Measurements from ENCODE around the gene ARHGEF16.

The ARHGEF16 gene

DNA sequence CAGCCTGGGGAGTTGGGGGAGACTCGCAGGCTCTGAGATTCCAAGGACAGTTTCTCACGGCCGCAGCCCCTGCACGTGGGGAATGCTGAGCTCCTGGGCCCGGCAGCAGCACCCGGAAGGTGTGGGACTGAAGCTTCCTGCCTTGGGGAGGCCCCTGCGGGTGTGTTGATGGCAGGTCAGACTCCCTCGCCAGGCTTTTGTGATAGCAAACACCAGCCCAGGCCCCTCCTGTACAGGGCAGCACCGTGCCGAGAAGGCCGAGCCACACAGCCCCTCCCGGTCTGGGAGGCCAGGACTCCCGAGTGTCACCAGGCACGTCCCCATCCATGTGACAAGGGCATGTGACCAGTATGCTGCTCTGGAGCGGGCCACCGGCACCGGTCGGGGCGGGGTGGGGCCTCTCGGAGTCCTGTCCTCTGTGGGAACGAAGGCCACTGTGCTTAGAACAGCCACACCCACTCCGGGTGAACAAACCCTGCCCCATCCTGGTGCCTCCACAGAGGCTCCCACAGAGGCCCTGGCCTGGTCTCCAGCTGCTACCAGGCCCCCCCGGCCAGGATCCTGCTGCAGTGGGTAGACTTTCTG lies 31.1 kb upstream of the ARHGEF16 start:
- ATAC-seq: no peak

DNA sequence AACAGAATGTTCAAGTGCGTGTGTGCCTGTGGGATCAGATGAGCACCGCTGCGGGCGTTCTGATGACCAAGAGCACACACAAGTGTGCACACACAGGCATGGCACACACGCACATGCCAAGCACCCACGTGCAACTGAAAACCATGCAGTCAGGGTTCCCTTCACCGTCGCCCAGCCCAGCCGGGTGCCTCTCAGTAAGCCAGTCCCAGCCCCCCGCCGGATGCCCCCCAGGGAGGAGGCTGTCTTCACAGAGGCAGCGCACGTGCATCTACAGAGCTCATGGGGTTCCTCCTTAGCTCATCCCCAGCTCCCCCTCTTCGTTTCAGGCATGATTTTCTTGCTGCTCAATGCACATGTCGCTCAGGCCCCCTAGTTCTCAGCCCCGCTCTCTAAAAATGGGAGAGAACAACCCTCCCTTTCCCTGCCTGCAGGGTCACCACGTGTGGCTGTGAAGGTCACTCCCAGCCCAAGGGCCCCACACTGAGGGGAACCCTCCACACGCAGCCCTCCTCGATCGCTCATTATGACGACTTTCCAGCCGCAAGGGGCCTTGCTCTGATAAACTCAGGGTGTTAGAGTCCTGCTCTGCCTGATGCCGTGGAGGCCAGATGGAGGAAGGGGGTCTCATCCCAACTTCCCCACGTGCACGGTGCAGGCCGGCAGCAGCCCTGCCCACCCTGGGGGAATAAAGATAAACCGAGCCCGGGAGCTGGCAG lies 30.4 kb upstream of the ARHGEF16 start:
- no peak for ATAC-seq

DNA sequence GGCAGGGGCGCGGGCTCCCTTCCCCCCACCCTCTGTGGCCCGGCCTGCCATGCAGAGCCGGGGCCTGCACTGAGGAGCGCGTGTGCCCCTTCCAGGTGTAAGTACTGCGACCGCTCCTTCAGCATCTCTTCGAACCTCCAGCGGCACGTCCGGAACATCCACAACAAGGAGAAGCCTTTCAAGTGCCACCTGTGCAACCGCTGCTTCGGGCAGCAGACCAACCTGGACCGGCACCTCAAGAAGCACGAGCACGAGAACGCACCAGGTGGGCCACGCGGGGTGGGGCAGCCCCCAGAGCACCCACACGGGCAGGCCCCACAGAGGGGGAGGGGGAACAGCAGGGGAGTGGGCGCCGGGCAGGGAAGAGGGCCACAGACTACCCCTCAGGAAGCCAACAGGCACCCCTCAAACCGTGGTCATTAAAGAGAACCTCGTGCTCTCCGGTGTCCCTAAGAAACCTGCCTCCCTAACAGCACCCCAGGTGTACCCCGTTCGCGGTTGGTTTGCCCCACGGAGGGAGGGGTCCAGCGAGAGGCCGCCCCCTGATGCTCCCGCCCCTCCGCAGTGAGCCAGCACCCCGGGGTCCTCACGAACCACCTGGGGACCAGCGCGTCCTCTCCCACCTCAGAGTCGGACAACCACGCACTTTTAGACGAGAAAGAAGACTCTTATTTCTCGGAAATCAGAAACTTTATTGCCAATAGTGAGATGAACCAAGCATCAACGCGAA lies 28.8 kb upstream of the ARHGEF16 start:
- no peak for ATAC-seq

DNA sequence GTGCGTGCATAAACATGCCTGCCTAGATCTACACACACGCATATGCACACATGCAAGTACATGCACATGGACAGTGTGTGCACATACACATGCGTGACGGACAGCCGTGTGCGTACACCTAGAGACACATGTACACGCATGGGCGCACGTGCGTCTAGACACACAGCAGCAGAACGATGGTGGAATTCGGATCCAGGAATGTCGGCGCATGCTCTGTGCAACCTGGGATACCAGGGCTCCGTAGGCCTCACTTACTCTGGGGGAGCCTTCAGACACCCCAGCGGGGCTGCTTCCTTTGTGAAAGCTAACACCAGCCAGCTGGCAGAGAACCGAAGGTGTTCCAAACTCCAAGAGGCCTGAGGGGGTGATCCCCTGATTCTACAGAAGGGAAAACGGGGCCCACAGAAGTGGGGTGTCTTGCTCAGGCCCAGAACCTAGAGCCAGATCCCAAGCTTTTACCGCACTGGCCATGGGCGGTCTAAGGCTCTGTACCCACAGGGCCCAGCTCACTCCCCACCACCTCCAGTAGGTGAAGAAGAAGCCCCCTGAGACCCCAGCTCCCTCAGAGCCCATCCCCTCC lies 27.4 kb upstream of the ARHGEF16 start:
- no peak for ATAC-seq

DNA sequence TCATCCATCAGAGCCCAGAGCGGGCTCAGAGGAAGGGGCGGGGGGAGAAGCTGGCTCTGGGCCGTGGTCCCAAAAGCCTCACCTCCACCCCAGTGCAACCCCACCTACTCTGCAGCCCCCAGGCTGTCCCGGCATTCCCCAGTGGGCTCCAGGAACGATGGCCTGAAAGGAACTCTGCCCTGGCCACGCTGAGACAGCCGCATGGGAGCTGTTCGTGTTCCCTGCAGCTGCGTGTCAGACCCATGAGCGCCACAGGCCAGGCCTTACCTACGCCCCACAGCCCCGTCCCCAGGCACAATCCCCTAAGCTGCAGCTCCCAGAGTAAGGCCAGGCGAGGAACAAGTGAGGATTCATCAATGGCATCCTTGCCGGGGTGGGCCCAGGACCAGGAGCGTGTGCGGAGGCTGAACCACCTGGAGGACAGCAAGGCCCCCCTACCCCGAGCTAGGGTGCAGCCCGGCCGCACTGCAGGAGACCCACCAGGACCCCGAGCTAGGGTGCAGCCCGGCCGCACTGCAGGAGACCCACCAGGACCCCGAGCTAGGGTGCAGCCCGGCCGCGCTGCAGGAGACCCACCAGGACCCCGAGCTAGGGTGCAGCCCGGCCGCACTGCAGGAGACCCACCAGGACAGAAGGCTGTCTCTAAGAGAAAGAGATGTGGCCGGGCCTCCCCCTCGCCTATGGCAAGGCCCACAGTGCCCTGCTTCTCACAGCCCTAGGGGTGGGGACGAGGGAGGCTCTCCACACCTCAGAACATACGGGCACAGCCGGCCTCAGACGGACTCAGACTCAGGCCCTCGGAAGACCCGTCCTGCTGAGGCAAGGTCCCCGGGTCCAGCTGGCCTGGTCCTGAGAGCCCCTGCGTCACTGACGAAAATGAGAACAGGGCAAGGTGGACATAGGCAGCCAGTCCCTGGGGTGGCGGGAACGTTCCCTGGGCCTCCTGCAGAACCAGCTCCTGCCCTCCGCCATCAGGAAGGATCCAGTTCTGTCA lies 26.5 kb upstream of the ARHGEF16 start:
- ATAC-seq: no peak

DNA sequence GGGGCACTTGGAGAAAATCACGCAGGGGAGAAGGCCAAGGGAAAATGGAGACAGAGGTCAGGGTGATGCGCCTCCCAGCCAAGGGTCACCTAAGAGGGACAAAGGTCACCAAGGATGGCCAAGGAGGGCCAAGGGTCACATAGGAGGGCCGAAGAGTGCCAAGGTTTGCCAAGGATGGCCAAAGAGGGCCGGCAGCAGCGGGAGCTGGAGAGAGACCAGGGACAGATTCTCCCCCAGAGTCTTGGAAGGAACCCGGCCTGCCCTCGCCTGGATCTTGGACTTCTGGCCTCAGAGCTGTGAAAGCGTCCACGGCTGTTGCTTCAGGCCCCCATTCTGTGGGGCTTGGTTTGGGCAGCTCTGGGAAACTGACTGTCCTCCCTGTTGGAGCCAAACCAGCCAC lies 25.6 kb upstream of the ARHGEF16 start:
- no peak for ATAC-seq

DNA sequence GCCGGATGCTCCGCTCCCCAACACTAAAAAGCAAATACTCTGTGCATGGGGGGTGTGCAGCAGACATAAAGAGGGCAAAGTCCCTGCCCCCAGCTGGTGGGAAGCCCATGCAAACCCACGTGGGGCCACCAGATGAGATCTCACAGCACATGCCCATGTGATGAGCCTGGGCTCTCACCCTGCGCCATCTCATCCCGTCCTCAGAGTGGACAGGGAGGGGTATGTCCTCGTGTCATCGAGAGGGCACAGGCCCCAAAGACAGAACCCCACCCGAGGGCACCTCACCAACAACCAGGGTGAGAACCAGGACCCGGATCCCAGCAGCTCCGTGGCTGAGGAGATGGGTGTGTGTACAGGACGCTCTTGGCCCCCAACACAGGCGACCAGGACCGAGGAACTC lies 25.1 kb upstream of the ARHGEF16 start:
- no peak for ATAC-seq

DNA sequence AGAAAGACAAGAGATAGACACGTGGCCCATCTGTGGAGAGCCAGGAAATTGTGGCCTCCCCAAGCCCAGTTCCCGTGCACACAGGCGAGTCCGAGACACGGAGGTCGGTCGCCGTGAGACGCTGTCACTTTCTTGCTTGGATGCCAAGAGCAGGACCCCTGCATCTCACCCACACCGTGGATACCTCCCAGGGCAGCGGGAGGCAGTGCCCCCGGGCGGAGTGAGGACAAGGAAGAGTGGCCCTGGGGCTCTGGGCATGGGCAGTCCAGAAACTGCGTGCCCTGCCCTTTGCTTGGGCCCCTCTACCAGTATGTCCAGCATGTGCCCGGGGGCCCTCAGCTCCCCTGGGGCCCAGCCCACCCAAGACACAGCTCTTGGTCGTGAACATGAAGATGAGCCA lies 24.7 kb upstream of the ARHGEF16 start:
- no peak for ATAC-seq

DNA sequence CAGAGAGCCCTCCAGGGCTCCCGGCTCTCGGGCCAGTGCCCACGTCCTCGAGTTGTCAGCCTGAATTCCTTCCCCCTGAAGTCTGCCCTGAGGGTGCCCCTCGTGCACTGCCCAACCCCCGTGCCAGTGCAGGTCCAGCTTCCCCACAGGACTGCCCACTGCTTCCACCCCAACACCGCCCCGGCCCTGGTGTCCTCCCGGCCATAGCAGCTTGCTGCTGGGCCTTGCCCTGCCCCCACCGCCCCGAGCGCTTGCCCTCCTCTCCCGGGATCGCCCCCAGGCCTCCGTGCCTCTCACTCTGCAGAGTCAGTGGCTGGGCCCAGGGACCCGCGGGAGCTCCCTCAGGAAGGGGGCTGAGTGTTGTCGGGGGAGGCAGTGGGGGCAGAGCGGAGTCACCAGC lies 24.1 kb upstream of the ARHGEF16 start:
- ATAC-seq: no peak

DNA sequence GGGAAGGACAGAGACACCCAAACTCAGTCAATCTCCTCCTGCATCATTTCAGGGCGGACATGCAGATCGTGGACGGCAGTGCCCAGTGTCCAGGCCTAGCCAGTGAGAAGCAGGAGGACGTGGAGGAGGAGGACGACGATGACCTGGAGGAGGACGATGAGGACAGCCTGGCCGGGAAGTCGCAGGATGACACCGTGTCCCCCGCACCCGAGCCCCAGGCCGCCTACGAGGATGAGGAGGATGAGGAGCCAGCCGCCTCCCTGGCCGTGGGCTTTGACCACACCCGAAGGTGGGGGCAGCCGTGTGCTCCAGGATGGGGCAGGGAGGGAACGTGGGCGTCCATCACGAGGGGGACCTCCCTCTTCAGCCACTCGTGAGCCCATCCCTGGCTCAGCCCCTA lies 23.6 kb upstream of the ARHGEF16 start:
- no peak for ATAC-seq

DNA sequence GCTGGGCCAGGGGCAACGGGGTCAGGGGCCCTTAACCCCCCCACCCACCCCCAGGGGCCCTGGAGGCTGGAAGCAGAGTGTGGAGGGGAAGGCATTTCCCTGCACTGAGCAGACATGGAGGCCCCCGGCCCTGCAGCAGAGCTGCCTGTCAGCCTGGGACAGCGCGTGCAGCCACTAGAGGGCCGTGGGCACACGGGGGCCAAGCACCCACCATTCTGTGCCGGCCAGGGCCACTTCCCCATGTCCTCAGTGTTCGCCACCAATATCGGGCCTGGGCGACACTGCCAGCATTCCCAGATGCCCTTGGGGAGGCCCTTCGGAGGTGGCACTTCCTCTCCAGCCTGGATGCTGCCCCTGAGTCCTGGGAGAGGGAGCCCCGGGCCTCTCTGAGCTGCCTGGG lies 23.2 kb upstream of the ARHGEF16 start:
- ATAC-seq: no peak

DNA sequence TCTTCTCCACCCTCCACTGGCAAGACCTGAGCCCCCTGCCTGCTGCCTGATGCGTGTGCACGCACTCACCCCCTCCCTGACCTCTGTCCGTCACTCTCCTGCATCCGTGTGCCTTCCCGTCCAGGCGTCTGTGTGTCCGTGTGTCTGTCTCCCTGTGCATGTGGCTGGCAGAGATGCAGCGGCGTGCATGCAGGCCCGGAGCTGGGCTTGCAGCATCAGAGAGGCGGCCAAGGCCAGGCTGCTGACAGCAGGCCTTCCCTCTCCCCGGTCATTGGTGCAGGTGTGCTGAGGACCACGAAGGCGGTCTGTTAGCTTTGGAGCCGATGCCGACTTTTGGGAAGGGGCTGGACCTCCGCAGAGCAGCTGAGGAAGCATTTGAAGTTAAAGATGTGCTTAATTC lies 22.8 kb upstream of the ARHGEF16 start:
- ATAC-seq: no peak

DNA sequence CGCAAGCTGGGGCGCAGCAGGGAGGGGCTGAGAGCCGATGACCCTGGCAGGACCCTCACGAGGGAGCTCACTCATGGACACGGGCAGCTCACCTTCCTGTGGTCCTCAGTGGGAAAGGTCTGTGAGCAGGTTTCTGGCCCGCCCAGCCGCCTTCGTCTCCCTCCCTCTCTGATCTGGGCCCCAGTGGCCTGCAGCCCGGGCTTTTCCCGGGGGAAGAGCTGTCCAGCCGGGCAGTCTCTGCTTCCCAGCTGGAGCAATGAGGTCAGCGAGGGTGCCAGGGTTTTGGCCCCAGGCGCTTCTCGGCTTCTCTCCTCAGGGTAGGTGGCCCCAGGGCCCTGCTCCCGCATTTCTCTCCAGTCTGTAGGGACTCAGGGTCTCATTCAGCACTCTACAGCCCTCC lies 22.2 kb upstream of the ARHGEF16 start:
- ATAC-seq: no peak

DNA sequence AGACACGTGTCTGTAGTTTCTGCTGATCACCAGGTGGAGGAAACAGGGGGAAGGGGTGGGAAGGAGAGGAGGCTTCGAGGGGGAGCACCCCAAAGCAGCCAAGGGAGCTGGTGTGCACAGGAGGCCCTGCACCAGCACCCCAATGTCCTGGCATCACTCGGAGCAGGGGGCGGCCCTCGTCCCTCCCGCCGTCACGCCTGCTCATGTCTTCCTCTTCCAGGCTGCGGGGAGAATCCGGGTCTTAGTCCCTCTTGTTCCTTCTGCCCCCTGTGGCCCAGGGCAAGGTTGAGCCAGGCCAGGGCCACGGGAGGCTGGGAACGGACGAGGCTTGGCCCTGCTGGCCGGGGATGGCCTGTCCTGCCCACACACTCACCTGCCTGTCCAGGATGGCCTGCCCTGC lies 21.4 kb upstream of the ARHGEF16 start:
- no peak for ATAC-seq

DNA sequence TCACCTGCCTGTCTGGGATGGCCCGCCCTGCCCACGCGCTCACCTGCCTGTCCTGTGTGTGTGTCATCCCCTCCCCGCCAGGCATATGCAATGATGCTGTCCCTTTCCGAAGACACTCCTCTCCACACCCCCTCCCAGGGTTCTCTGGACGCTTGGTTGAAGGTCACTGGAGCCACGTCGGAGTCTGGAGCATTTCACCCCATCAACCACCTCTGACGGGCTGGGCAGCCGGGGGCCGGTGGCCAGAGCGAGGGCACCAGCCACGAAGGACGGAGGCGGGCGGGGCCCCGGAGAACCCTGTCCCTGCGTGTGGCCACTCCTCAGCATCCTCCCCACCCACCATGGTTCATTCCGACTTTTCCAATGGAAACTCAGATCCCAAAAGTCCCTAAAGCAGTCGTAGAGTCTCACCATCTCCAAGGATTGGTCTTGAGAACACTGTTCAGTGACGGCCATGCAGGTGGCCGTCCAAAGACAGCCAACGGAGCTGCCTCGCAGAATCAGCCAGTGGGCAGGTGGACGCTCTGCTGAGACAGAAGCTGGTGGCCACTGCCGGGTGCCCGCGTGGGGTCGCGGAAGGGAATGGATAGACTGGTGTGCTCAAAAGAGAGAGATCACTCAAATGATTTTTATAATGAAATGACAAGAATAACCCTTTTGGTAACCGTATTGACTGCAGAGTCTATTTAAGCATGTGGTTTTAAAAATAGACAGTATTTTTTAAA lies 20.7 kb upstream of the ARHGEF16 start:
- no peak for ATAC-seq

DNA sequence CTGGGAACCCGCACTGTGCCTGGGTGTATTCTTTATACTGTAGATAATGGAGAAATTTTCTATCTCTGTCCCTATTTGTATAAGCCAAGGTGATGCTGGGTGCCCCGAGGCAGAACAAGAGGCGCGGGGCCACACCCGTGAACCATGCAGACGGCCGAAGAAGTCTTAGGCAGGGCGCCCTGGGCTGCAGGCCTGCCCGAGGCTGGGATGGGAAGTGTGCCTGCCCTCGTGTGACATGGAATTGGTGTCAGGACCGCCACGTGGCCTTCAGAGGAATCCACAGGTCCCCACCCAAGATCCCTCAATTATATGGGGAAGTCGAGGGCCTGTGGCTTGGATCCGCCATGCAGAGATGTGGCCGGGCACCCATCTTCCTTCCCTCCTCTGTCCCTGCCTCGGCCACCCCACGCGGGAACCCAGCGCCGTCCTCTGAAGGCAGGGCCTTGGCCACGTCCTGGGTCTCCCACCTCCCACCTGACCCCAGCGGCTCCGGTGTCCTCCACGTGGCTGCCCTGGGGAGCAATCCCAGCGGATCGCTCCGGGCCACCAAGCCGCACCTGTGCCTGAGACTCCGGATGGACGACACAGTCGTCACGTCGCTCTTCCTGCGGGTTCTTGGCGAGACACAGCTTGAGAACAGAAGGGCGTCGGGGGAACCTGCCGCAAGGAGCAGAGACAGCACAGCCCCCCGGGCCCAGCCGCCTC lies 19.9 kb upstream of the ARHGEF16 start:
- no peak for ATAC-seq

DNA sequence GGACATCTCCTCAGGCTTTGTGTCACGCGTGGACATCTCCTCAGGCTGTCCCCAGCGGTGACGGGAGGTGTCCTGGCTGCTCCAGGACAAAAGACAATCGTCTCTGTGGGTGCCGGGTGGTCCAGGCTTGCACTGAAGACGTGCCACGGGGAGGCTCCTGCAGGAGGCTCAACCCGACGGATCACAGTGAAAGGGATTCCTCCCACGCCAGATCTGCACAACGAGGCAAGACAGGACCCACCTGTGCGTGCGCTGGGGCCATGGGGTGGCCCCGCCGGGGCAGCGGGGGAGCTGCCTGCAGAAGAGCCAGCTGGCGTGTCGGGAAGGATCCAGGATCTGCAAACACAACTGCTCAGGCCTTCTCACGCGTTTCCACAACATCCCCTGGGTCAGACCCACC lies 18.8 kb upstream of the ARHGEF16 start:
- no peak for ATAC-seq

DNA sequence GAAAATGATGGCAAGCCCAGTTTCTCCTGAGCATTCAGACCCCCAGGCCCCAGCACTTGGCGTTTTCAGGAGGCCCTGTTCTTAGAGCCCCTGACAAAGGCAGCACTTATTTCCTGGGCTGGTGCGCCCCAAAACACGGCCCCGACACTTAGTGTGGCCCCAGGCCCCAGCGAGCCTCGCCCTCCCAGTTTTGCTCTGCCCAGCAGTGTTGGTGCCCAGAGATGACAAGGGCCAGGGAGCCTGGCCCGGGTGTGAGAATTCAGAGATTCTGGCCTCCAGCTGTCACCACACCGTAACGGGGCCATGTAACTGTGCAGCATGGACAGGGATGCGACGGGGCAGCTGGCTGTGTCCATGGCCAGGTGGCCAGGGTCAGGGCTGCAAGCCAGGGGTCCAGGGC lies 18.0 kb upstream of the ARHGEF16 start:
- ATAC-seq: no peak

DNA sequence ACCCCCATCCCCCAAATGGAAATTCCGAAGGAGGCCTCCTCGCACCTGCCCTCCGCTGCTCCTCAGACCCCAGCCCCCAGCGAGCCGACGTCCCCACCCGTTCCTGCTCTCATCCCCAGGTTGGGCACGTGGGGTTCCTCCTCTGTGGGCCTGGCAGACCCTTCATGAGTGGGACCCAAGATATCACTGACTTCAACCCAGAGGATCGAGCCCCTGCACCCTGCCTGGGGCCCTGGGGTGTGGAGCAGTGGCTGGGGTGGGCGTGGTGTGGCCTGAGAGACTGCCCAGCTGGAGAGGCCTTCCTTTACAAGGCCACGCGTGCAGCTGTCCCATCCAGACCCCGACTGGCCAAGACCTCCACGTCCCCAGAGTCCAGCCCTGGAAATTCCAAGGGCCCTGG lies 17.6 kb upstream of the ARHGEF16 start:
- no peak for ATAC-seq

DNA sequence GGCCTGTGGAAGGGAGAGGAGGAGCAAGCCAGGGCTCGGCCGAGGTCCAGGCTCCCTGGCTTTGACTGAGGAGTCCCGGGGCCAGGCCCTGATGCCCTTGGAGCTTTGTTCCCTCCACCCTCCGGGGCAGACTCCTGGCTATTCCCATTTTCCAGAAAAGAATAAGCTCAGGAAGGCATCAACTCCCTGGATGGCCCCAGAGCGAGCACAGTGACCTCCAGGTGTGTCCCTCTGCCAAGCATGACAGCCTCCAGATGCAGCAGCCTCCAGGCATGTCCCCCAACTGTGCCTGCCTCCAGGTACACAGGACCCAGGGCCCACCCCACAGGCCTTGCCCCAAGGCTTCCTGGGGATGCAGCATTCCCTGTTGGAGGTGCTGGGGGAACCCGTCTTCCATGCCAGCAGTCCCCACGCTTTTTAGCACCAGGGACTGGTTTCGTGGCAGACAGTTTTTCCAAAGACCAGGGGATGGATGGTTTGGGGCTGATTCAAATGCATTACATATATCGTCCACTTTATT lies 15.7 kb upstream of the ARHGEF16 start:
- no peak for ATAC-seq

All from activated CD4-positive, CD25-positive, alpha-beta regulatory T cell treated with anti-CD3 and anti-CD28 coated beads, Interleukin-2, amount 50 U/mL, for 24 hours (primary cell).